ENCODE data around the gene GNG8. TPM values are rescaled to one million over a fixed set of nuclear protein-coding genes. Genes with fewer than 3 reads are reported as not detected.
A peak's percentile ranks its signal among the peaks of the same experiment; 100 is the strongest.

The GNG8 gene
- total and polyA plus RNA-seq, 2 of the 13 experiments (the other 11 are each of a cell fraction or from before 2014, with no cell fraction given) = not detected

DNA sequence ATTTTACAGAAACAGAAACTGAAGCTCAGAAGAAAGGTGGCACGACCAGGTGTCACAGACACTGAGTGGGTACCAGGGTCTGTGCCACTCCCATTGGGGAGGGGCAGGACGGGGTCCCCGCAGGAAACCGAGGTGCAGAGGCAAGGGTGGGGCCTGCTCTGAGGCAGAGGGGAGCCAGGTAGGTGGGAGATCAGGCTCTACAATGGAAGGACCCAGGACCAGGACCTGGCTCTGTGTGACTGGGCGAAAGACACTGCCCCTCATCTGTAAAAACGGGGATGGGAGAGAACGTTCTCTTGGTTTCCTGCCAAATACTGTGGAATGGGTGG, 13.9 kb downstream of the GNG8 start (continued):
- TF ChIP-seq SMAD1 (CRISPR knock-in tag; IDR thresholded peaks at IDR 0.05; ENCODE audit: borderline replicate concordance, low read depth) (no peak), SMARCC2 (IDR thresholded peaks at IDR 0.05) (no peak)

DNA sequence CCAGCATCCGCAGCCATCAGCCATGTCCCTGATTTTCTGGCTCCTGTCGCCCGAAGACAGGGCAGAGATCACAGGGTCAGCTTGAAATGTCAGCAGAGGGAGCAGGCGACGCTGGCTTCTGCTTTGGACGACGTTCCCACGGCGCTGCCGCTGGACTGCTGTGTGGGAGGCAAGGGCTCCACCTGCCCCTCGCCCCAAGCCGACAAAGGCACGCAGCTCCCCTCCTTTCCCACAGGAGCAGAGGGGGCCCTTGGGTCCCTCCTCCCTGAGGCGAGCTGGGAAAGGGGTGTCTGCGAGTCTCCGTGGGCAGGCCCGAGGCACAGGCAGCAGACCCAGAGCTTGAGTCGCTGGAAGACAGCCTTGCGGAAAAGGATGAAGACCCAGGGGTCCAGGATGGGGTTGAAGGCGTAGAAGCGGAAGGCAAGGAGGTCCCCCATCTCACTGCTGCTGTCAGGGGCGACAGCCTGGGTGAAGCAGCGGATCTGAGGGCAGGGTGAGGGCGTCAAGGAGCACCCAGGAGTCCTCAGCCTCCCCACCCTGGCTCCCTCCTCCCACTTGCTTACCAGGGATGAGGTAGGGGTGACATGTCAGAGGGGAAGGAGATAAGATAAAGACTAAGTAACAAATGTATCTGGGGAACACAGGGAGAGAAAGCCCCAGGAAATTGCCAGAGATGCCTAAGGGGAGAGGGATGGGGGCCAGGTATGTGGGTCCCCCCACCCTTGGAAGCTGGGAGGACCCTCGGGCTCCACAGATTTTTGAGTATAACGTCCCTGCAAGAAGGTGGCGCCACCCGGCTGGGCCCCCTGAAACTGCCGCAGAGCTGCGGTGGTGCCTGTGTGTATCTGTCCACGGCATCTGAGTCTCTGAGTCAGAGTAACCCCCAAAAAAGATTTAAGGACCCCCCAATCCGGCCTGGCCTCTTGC, 14.5 kb downstream of the GNG8 start:
- intact Hi-C loops (cut with micrococcal nuclease; ENCODE audit: unreplicated experiment) = no loop called here
- Histone ChIP-seq H3K36me3 (replicated peaks in 1 of 2; ENCODE audit: control insufficient read depth in 1 of 2, insufficient read depth in 2 of 2, low read length in 2 of 2) (no peaks in the 10 kb centered on the region), H2AFZ (ENCODE audit: low read length) (no peak overlapping the region), H3K27ac (ENCODE audit: extremely low read length, insufficient read depth, low read length) (no peak overlapping the region), H3K4me3 (replicated peaks in 1 of 3; ENCODE audit: insufficient read depth in 1 of 3, low read depth in 2 of 3, low read length in 3 of 3) (peak overlapping the region in 1 of 3 experiments; percentile 48; a peak in 1 of 6 replicates), H3K79me2 (ENCODE audit: insufficient read depth, low read length) (no peaks in the 10 kb centered on the region), H3K9me3 (ENCODE audit: low read length) (no peaks in the 10 kb centered on the region), H3K4me1 (ENCODE audit: insufficient read depth, low read length) (peaks cover 38% of the 10 kb centered on the region), H3K4me2 (ENCODE audit: low read depth, low read length) (peak overlapping the region; percentile 63), H3K27me3 (ENCODE audit: control insufficient read depth in 1 of 2, insufficient read depth in 2 of 2, low read length in 2 of 2) (peaks cover 0 to 53% of the 10 kb centered on the region in 2 experiments; a peak in 3 of 5 replicates), H3K9ac (ENCODE audit: insufficient read depth, low read depth, low read length) (no peak overlapping the region), H4K20me1 (ENCODE audit: insufficient read depth, low read length) (no peaks in the 10 kb centered on the region)
- peak; percentile 33 for ATAC-seq
- TF ChIP-seq ZNF263 (CRISPR knock-in tag; IDR thresholded peaks at IDR 0.05) = peak; percentile 65; the same call in 1 of the 2 replicates
- TF ChIP-seq, protein P1, sequence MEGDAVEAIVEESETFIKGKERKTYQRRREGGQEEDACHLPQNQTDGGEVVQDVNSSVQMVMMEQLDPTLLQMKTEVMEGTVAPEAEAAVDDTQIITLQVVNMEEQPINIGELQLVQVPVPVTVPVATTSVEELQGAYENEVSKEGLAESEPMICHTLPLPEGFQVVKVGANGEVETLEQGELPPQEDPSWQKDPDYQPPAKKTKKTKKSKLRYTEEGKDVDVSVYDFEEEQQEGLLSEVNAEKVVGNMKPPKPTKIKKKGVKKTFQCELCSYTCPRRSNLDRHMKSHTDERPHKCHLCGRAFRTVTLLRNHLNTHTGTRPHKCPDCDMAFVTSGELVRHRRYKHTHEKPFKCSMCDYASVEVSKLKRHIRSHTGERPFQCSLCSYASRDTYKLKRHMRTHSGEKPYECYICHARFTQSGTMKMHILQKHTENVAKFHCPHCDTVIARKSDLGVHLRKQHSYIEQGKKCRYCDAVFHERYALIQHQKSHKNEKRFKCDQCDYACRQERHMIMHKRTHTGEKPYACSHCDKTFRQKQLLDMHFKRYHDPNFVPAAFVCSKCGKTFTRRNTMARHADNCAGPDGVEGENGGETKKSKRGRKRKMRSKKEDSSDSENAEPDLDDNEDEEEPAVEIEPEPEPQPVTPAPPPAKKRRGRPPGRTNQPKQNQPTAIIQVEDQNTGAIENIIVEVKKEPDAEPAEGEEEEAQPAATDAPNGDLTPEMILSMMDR (CRISPR knock-in tag; IDR thresholded peaks at IDR 0.05) = peak; percentile 35; the same call in 1 of the 2 replicates
- TF ChIP-seq SRSF4 (IDR thresholded peaks at IDR 0.05; ENCODE audit: low read depth, low read length, poor library complexity, severe bottlenecking) = no peak
- TF ChIP-seq, protein P2, sequence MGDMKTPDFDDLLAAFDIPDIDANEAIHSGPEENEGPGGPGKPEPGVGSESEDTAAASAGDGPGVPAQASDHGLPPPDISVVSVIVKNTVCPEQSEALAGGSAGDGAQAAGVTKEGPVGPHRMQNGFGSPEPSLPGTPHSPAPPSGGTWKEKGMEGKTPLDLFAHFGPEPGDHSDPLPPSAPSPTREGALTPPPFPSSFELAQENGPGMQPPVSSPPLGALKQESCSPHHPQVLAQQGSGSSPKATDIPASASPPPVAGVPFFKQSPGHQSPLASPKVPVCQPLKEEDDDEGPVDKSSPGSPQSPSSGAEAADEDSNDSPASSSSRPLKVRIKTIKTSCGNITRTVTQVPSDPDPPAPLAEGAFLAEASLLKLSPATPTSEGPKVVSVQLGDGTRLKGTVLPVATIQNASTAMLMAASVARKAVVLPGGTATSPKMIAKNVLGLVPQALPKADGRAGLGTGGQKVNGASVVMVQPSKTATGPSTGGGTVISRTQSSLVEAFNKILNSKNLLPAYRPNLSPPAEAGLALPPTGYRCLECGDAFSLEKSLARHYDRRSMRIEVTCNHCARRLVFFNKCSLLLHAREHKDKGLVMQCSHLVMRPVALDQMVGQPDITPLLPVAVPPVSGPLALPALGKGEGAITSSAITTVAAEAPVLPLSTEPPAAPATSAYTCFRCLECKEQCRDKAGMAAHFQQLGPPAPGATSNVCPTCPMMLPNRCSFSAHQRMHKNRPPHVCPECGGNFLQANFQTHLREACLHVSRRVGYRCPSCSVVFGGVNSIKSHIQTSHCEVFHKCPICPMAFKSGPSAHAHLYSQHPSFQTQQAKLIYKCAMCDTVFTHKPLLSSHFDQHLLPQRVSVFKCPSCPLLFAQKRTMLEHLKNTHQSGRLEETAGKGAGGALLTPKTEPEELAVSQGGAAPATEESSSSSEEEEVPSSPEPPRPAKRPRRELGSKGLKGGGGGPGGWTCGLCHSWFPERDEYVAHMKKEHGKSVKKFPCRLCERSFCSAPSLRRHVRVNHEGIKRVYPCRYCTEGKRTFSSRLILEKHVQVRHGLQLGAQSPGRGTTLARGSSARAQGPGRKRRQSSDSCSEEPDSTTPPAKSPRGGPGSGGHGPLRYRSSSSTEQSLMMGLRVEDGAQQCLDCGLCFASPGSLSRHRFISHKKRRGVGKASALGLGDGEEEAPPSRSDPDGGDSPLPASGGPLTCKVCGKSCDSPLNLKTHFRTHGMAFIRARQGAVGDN (CRISPR knock-in tag; IDR thresholded peaks at IDR 0.05) = peak; percentile 55
- TF ChIP-seq ZNF777 (CRISPR knock-in tag; IDR thresholded peaks at IDR 0.05) = 0 out of 2 replicates have a peak, but pooled peaks have one; percentile 26
- in situ Hi-C loops (cut with HindIII; ENCODE audit: extremely low pct_ligation_motif_present, low pct_unique_long_range_greater_than_20kb) = no loop called here
- WGBS (ENCODE audit: low lambda C conversion rate) = 33% methylated on average over 23 of the region's 32 CpGs
- FAIRE-seq = no peak
- ChIA-PET POLR2A (no interaction called here), CTCF (ENCODE audit: low intra/inter-chr PET ratio, low total read pairs) (no interaction called here)
- DNase-seq (ENCODE audit: low spot score) = no peak
- no TSS peak for BruUV-seq (replicated peaks)
